ENCODE results near the gene CENPH. TPM values are rescaled to one million over a fixed set of nuclear protein-coding genes. Genes with fewer than 3 reads are reported as not detected.

The CENPH gene
- total RNA-seq, 2 experiments from 2014 or later = 4.0 to 5.6 TPM

- CTCF ChIA-PET = no interaction called here
- TF ChIP-seq, protein P1, sequence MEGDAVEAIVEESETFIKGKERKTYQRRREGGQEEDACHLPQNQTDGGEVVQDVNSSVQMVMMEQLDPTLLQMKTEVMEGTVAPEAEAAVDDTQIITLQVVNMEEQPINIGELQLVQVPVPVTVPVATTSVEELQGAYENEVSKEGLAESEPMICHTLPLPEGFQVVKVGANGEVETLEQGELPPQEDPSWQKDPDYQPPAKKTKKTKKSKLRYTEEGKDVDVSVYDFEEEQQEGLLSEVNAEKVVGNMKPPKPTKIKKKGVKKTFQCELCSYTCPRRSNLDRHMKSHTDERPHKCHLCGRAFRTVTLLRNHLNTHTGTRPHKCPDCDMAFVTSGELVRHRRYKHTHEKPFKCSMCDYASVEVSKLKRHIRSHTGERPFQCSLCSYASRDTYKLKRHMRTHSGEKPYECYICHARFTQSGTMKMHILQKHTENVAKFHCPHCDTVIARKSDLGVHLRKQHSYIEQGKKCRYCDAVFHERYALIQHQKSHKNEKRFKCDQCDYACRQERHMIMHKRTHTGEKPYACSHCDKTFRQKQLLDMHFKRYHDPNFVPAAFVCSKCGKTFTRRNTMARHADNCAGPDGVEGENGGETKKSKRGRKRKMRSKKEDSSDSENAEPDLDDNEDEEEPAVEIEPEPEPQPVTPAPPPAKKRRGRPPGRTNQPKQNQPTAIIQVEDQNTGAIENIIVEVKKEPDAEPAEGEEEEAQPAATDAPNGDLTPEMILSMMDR (IDR thresholded peaks at IDR 0.05) = no peak
- H3K36me3 Mint-ChIP-seq (ENCODE audit: low read depth) = peaks cover 75% of the 10 kb centered on the region
Measured at GRCh38 chr5:69245031-69245430, 55.6 kb downstream of the CENPH start.

DNA sequence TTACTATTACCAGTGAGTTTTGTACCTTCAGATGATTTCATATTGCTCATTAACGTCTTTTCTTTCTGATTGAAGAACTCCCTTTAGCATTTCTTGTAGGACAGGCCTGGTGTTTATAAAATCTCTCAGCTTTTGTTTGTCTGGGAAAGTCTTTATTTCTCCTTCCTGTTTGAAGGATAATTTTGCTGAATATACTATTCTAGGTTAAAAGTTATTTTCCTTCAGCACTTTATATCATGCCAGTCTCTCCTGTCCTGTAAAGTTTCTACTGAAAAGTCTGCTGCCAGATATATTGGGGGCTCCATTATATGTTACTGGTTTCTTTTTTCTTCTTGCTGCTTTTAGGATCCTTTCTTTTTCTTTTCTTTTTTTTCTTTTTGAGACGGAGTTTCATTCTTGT lies 58.6 kb downstream of the CENPH start:
- peaks cover 6% of the 10 kb centered on the region for H3K9me3 Mint-ChIP-seq
- ChIA-PET POLR2A (no interaction called here), CTCF (no interaction called here)
- H3K27me3 Mint-ChIP-seq = no peaks in the 10 kb centered on the region
- DNase-seq (no peak), ATAC-seq (ENCODE audit: poor library complexity) (no peak)
- Histone ChIP-seq H3K9me3 (ENCODE audit: control insufficient read depth in 1 of 2, insufficient read depth in 1 of 2, low read length in 2 of 2) (peaks cover 0 to 9% of the 10 kb centered on the region in 2 experiments), H3K27me3 (ENCODE audit: control insufficient read depth in 1 of 2, insufficient read depth in 2 of 2, low read length in 2 of 2) (no peaks in the 10 kb centered on the region), H3K36me3 (ENCODE audit: insufficient read depth, low read length) (peaks cover 4% of the 10 kb centered on the region), H3K4me1 (ENCODE audit: insufficient read depth, low read length) (no peaks in the 10 kb centered on the region), H3K4me3 (ENCODE audit: low read length) (no peak overlapping the region), H3K27ac (ENCODE audit: low read depth in 1 of 2, low read length in 2 of 2) (no peak overlapping the region)
- H3K27ac Mint-ChIP-seq = no peak overlapping the region
- intact Hi-C loops (cut with DNase I, micrococcal nuclease) = no loop called here
- peaks cover 44% of the 10 kb centered on the region for H3K4me1 Mint-ChIP-seq (ENCODE audit: low read depth)
- TF ChIP-seq, protein P1 (IDR thresholded peaks at IDR 0.05) = no peak
- peaks cover 72% of the 10 kb centered on the region for H3K36me3 Mint-ChIP-seq (ENCODE audit: low read depth)
- no peak overlapping the region for H3K4me3 Mint-ChIP-seq

More at GRCh38 chr5:69245031-69245430, 55.6 kb downstream of the CENPH start:
- Histone ChIP-seq H3K27ac (ENCODE audit: low read depth in 1 of 2, low read length in 2 of 2) (no peak overlapping the region), H3K4me1 (ENCODE audit: insufficient read depth, low read length) (peaks cover 2% of the 10 kb centered on the region), H3K9me3 (ENCODE audit: control insufficient read depth in 1 of 2, insufficient read depth in 1 of 2, low read length in 2 of 2) (peaks cover 0 to 9% of the 10 kb centered on the region in 2 experiments), H3K27me3 (ENCODE audit: control insufficient read depth in 1 of 2, insufficient read depth in 2 of 2, low read length in 2 of 2) (no peaks in the 10 kb centered on the region), H3K4me3 (ENCODE audit: low read length) (no peak overlapping the region), H3K36me3 (ENCODE audit: insufficient read depth, low read length) (peaks cover 5% of the 10 kb centered on the region)
- no peak overlapping the region for H3K27ac Mint-ChIP-seq
- H3K4me3 Mint-ChIP-seq = no peak overlapping the region
- no peaks in the 10 kb centered on the region for H3K27me3 Mint-ChIP-seq
- peaks cover 6% of the 10 kb centered on the region for H3K9me3 Mint-ChIP-seq
- ATAC-seq (ENCODE audit: poor library complexity) (no peak), DNase-seq (no peak)
- POLR2A ChIA-PET = no interaction called here
- intact Hi-C loops (cut with DNase I, micrococcal nuclease) = no loop called here
- peaks cover 63% of the 10 kb centered on the region for H3K4me1 Mint-ChIP-seq (ENCODE audit: low read depth)

DNA sequence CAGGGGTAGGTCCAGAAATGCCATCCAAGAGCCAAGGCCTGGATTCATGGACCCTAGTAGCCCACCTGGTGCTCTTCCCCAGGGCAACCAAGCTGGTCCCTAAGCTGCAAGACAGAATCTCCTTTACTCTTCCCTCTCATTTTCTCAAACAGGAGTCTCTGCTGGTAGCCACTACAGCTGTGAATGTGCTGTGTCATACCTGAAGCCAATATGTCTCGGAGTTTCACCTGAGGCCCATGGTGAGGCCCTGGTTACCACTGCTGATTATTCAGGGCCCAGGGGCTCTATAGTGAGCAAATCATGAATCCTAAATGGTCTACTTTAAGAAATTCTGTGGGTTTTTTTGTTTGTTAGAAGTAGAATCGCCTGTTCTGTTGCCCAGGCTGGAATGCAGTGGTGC lies 61.2 kb downstream of the CENPH start:
- Histone ChIP-seq H3K27me3 (ENCODE audit: control insufficient read depth in 1 of 2, insufficient read depth in 2 of 2, low read length in 2 of 2) (no peaks in the 10 kb centered on the region), H3K9me3 (ENCODE audit: control insufficient read depth in 1 of 2, insufficient read depth in 1 of 2, low read length in 2 of 2) (peaks cover 0 to 9% of the 10 kb centered on the region in 2 experiments), H3K4me3 (ENCODE audit: low read length) (no peak overlapping the region), H3K27ac (ENCODE audit: low read depth in 1 of 2, low read length in 2 of 2) (no peak overlapping the region), H3K36me3 (ENCODE audit: insufficient read depth, low read length) (peaks cover 12% of the 10 kb centered on the region), H3K4me1 (ENCODE audit: insufficient read depth, low read length) (no peaks in the 10 kb centered on the region)
- TF ChIP-seq, protein P1 (IDR thresholded peaks at IDR 0.05) = no peak
- ChIA-PET CTCF (no interaction called here), POLR2A (no interaction called here)
- Mint-ChIP-seq H3K4me3 (no peak overlapping the region), H3K36me3 (ENCODE audit: low read depth) (peaks cover 69% of the 10 kb centered on the region), H3K27ac (no peak overlapping the region), H3K27me3 (no peaks in the 10 kb centered on the region), H3K4me1 (ENCODE audit: low read depth) (peaks cover 27% of the 10 kb centered on the region), H3K9me3 (peaks cover 6% of the 10 kb centered on the region)
- ATAC-seq (ENCODE audit: poor library complexity) (no peak), DNase-seq (no peak)
- intact Hi-C loops (cut with DNase I, micrococcal nuclease) = no loop called here
